ENCODE measurements around the gene NT5DC4.
"Not testable (repeated sequence)": the region's sequence is repeated elsewhere in the genome, so short reads cannot be mapped to it uniquely, and the experiment has no call there.

NT5DC4 gene

DNA sequence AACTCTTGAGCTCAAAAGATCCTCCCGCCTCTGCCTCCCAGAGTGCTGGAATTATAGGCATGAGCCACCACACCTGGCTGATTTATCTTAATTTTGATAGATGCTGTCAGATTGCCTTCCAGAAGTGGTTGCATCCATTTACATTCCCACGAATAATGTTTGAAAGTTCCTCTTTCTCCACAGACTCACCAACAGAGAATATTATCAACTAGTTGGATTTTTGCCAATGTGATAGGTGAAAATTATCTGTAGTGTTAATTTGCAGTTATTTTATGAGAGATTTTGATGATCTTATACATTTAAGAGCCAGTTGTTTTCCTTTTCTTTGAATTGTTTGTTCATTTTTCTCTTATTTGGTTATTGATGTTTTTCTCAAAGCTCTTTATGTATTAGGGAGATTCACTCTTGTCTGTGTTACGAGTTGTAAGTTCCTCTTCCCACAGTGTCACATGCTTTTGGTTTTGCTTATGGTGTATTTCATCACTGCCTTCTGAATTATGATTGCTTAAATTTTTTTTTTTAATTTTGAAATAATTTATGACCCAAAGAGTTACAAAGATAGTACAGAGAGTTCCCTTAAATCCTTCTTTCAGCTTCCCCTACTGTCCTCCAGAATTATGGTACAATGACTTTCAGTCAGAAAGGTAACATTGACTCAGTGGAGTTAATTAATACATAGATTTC is 20.7 kb upstream of the NT5DC4 start:
- DNase-seq (ENCODE audit: low read depth), result peak; percentile 28

- no peak for DNase-seq (ENCODE audit: low read depth)
Measured at GRCh38 chr2:112701052-112701451, 19.8 kb upstream of the NT5DC4 start.

GRCh38 chr2:112703684-112704083 is 17.1 kb upstream of the NT5DC4 start:
- no peak for DNase-seq (ENCODE audit: low read depth)

DNA sequence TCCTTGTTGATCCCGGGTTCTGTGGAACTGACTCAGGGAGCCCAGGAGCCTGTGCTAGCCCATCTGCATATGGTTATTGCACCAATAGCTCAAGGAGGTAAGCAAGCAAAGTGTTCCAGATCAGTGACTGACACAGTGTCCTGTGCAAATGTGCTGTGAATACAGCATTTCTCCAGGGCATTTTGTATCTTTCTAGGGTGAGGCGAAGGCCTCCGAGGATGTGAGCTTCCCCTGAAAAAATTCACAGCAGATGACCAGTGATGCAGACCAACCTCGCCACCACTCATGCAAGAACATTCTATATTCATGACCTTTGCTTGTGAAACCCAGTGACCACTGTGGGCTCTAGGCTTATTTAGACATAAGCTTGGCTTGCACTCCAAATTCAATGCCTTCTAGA is 15.2 kb upstream of the NT5DC4 start:
- peak; percentile 26 for DNase-seq (ENCODE audit: low read depth)

DNA sequence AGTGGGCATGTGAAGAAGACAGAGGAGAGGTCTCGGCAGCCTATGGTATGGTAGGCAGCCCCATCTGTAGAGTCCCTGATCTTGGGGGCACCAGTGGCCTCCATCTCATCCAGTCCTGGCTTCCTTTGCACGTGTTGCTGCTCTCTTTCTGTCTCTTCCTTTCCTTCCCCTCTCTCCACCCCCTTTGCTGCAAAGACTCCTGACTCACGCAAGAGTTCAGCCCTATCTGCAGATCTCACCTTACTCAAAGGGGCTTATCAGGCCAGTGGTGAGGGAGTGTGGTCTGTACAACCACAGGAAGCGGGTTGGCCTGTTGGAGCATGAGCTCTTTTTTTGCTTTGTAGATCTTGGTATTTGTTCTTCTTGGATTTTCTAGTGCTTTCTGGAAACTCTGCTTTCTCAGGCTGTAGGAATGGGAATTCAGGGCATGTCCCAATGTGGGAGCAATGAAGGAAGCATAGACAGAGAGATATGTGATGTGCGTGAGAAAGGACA is 14.6 kb upstream of the NT5DC4 start:
- DNase-seq (ENCODE audit: low read depth), result peak; percentile 87

- not testable (repeated sequence) for DNase-seq (ENCODE audit: low read depth)
Measured at GRCh38 chr2:112706947-112707346, 13.9 kb upstream of the NT5DC4 start.

GRCh38 chr2:112708968-112709367 is 11.9 kb upstream of the NT5DC4 start:
- DNase-seq (ENCODE audit: low read depth), result no peak

DNA sequence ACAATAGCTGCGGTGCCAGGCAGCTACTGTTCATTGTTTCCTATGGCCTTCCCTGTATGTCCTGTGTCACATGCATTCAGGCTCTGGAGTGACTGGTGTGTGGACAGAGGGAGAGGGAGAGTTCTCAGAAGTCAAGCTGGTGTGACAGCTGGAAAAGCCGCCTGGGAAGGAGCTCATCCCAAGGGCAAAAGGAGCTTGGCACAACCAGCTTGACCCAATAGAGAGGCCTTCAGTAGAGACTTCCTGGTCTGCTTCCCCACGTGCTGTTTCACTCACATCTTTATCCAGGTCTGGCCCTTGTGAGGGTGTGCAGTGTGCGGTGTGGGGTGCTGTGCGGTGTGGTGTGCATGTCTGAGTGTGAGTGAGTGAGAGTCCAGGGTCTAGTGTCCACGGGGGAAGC is 11.1 kb upstream of the NT5DC4 start:
- no peak for DNase-seq (ENCODE audit: low read depth)

- DNase-seq (ENCODE audit: low read depth), result no peak
Measured at GRCh38 chr2:112710956-112711750, 9.7 kb upstream of the NT5DC4 start.

DNA sequence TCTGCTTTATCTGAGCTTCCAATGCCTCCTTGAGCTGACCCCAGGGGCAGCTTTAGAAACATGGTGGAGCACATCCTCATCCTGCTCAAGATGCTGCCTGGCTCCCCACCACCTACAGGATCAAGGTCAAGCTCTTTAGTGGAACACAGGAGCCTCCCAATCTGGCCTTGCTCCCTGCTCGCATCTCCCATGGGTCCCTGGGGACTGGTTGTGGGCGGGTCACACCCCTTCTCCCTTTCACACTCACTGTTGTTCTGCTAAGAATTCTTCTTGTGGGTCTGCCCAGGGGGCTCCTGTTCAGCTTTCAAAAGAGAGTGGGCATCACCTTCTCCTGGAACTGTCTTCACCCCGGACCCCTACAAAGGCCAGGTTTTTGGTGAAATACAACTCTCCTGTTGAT is 8.4 kb upstream of the NT5DC4 start:
- no peak for DNase-seq (ENCODE audit: low read depth)

- DNase-seq (ENCODE audit: low read depth), result peak; percentile 71
Measured at GRCh38 chr2:112712903-112713584, 7.8 kb upstream of the NT5DC4 start.

DNA sequence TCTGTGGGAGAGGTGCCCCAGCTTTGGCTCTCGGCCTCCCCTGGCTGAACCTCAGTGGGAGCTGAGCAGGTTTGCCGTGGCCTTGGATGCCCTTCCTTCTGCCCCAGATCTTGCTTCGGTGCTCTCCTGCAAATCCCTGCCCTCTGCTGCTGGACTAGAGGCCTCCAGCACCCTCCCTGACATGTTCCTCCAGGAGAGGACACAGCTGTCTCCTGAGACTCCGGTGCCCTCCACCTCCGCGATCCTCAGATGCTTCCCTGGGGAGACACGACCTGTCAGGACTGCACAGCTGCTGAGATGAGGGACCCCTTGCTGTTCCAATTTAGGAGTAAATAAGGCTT is 7.3 kb upstream of the NT5DC4 start:
- no peak for DNase-seq (ENCODE audit: low read depth)

DNA sequence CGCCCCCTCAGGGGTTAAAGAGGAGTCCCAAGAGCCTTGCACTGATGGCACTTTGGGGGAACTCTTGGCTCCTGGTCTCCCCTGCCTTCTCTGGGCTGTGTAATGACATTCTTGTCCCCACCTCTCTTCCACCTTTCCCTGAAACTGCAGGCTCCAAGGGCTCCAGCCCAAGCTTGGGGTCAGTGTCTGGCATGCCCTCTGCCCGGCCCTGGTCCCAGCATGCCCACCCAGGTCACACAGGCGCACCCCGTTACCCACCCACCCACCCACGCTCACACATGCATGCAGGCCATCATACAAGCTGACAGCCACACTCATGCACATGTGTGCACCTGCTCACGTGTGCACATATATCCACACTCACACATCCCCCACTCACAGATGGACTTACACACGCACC is 6.9 kb upstream of the NT5DC4 start:
- no peak for DNase-seq (ENCODE audit: low read depth)

GRCh38 chr2:112714331-112714730 is 6.5 kb upstream of the NT5DC4 start:
- no peak for DNase-seq (ENCODE audit: low read depth)

DNA sequence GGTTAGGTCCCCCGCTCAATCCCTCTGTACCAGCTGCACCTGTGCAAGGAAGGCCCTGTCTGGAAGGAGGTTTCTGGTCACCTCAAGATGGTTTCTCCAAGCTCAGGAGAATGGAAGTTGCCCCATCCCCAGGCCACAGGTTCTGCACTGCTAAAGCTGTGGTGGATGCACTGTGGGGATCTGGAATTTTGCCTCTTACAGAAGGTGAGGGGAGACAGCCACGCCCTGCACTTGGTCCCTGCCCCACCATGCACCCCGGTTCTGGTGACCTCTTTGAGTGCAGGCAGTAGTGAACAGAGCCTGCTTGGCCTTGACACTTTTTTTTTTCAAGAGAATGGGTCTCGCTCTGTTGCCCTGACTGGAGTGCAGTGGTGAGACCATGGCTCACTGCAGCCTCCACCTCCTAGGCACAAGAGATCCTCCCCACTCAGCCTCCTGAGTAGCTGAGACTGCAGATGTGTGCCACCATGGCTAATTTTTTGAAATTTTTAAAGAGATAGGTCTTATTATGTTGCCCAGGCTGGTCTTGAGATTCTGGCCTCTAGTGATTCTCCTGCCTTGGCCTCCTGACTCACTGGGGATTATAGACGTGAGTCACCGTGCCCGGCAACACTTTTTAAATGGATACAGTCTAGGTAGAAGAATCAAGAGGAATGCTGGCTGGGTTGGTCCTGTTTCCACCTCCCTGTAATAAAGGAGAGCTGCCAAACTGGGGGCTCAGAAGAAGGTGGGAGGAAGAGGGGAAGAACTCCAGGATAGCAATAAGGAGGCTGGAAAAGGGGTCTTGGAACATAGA is 5.8 kb upstream of the NT5DC4 start:
- peak; percentile 80 for DNase-seq (ENCODE audit: low read depth)

GRCh38 chr2:112716094-112716493 is 4.7 kb upstream of the NT5DC4 start:
- DNase-seq (ENCODE audit: low read depth), result not testable (repeated sequence)

DNA sequence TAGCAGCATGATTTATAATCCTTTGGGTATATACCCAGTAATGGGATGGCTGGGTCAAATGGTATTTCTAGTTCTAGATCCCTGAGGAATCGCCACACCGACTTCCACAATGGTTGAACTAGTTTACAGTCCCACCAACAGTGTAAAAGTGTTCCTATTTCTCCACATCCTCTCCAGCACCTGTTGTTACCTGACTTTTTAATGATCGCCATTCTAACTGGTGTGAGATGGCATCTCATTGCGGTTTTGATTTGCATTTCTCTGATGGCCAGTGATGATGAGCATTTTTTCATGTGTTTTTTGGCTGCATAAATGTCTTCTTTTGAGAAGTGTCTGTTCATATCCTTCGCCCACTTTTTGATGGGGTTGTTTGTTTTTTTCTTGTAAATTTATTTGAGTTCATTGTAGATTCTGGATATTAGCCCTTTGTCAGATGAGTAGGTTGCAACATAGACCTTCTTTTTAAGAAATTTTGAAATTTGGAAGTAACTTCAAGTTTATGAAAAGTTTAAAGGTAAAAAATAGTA is 3.9 kb upstream of the NT5DC4 start:
- DNase-seq (ENCODE audit: low read depth), result not testable (repeated sequence)

DNA sequence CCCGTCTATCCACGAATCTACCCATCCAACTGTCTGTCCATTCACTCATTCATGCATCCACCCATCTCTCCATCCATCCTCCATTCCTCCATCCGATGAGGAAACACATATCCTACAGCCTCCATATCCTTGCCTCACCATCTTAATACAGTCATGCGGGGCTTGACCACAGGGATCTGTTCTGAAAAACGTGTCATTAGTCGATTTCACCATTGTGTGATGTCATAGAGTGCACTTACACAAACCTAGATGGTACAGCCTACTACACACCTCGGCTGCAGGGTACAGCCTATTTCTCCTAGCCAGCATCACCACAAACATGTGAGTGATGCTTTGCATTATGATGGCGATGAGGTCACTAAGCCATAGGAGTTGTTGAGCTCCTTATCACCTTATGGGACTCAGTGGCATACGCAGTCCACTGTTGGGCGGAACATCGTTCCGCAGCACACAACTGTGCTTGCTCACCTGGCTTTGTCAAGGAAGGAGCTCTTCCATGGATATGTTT is 1.9 kb upstream of the NT5DC4 start:
- DNase-seq (ENCODE audit: low read depth), result no peak

- DNase-seq (ENCODE audit: low read depth), result no peak
Measured at GRCh38 chr2:112721819-112722522, 1.2 kb downstream of the NT5DC4 start.

DNA sequence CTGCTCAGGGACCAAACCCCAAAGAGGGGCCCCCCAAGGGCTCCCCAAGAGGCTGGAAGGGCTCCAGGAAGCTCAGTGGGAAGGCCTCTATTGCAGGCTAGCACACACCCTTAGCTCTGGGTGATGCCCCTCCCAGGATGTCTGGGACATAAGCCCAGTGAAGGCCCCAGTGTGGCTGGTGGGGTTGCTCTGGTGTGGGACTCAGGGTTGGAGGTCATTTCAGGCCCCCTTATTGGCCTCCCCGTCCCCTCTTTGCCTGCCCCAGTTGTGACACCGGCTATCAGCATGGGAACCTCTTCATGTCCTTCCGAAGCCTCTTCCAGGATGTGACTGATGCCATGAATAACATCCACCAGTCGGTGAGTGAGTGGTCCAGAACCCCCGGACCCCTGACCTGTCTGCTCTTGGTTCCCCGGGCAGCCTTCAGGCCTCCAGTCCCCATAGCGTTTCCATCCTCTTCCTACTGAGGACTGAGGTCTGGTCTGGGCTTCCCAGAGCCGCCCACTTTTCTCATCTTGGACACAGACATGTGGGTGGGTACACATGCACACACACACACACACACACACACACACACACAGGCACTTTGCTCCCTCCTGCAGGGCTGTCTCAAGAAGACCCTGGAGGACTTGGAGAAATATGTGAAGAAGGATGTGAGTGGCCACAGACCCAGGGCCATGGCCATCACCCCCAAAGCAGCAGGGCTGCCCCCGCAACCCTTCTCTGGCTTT is 2.2 kb downstream of the NT5DC4 start:
- DNase-seq (ENCODE audit: low read depth), result no peak

Measured in iris pigment epithelial cell (primary cell).